Left cardiac atrium (tissue), 4 donors: Measurements from ENCODE around the gene CDH16. TPM values are rescaled to one million over a fixed set of nuclear protein-coding genes. Genes with fewer than 3 reads are reported as not detected.
"Not testable (repeated sequence)": the region's sequence is repeated elsewhere in the genome, so short reads cannot be mapped to it uniquely, and the experiment has no call there.

Experiments
- ATAC-seq, 2 donors: fragments of 200-7000 bp; cut with Tn5 transposase; one replicate each; pipeline ENCODE4 v1.9.1; 2020; ENCODE audit warnings: mild to moderate bottlenecking in 2 of 2, moderate library complexity in 2 of 2
- DNase-seq: peaks from one replicate; pipeline ENCODE4 v3.0.0-alpha.2; 2020
- intact Hi-C, 2 donors: fragments of 100-400 bp; cut with DNase I; formaldehyde crosslinking; loops; one replicate each; pipeline versions ENCODE4 v1.14.1 to v1.15.1; 2022 to 2023
- long read RNA-seq: library from polyadenylated mRNA; unstranded; transcript quantifications from one replicate; pipeline ENCODE4 v2.0.0, GENCODE V29; 2021
- total RNA-seq, 2 donors: library from RNA; stranded (reverse); fragmentation: NEBNext Ultra II Directional; extraction: Animal tissue kit (Norgen Biotek cat#: 25700); gene quantifications; one replicate each; pipeline ENCODE4 v1.2.1, GENCODE V29; 2021
- donor health status: DM: no; HTN: yes; CAD: no.
- donor health status: DM: no; HTN: yes; CAD: no; lungs with severe emphysema.
- donor health status: DM: yes; HTN: yes; CAD: no.
- donor health status: Dilated cardiomyopathy.

The CDH16 gene, protein sequence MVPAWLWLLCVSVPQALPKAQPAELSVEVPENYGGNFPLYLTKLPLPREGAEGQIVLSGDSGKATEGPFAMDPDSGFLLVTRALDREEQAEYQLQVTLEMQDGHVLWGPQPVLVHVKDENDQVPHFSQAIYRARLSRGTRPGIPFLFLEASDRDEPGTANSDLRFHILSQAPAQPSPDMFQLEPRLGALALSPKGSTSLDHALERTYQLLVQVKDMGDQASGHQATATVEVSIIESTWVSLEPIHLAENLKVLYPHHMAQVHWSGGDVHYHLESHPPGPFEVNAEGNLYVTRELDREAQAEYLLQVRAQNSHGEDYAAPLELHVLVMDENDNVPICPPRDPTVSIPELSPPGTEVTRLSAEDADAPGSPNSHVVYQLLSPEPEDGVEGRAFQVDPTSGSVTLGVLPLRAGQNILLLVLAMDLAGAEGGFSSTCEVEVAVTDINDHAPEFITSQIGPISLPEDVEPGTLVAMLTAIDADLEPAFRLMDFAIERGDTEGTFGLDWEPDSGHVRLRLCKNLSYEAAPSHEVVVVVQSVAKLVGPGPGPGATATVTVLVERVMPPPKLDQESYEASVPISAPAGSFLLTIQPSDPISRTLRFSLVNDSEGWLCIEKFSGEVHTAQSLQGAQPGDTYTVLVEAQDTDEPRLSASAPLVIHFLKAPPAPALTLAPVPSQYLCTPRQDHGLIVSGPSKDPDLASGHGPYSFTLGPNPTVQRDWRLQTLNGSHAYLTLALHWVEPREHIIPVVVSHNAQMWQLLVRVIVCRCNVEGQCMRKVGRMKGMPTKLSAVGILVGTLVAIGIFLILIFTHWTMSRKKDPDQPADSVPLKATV
- total RNA-seq, result under 1 TPM; 0.39 to 0.47 TPM
- long read RNA-seq, result 0 reads

DNA sequence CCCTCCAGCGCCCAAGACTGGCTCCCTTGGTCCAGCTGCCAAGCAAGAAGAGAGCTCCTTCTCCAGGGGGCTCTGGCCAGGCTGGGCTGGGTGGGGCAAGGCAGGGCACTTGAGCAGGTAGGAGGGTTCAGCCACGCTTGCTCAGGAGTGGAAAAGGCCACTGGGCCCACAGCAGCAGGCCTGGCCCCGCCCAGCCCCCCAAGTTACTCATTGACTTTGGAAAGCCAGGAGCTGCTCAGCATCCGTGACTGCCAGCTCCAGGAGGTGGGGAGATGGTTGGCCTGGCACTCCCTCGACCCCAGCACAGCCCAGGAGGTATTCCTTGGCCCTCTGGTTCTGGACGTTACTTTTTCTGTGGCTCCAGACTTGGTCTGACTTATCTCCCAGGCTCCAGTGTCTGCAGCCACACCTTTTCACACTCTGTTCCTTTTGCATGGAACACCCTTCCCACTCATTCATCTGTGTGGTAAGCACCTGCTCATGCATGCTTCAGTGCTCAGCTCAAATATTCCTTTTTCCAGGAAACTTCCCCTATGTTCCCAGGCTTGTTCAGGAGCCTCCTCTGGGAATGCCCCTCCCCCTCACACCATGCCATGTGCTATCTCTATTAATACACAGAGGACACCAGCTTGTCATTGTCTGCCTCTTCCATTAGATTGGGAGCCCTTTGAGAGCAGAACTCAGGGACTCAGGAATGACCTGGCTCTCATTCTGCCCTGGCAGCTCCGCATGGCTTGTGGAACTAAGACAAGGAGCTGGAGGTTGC lies at the start of gene CDH16:
Gene CDH16 (minus strand): TSS at position 83 of the 766 bp plus-strand sequence. CDS start 820 bp downstream, outside the sequence.
- intact Hi-C loops, result no loop called here
- DNase-seq (no peak), ATAC-seq (peak; percentile 28 to 52)

DNA sequence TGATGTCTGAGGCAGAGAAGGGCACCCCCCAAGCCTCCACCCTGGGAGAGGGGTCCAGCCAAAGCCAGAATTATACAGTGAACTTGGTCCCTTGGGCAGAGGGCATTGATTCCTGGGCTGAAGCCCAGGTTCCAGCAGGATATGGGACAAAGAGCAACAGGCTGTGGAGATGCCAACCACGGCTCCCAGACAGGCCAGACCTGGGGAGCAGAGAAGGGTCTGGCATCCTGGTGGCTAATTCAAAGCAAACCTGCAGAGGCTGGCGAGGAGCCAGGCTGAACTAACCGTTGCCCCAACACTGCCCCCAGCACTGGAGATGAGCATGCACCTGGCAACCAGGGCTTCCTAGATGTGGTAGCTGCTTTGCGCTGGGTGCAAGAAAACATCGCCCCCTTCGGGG lies 45.4 kb upstream of the CDH16 start:
- intact Hi-C loops, result no loop called here
- peak in 1 of 2 donors; percentile 39 for ATAC-seq
- no peak for DNase-seq

DNA sequence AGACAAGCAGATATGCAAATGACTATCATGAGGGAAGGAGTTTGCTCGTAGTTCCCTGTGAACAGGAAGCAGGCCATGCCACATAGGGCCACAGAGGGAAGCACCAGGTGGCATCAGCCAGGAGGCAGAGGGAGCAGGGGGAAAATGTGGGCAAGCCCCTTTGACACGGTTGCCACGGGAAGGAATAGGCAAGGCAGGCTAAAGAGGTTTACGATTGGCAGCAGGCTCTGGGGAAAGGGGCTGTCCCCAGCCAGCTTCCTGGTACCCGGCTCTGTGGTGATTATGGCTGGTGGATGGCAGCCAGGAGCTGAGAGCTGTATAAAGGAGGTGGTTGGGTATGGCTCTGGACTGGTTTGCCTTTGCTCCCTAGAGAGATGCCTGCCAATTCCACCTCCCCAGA lies 43.2 kb upstream of the CDH16 start:
- intact Hi-C loops, result no loop called here
- DNase-seq (no peak), ATAC-seq (no peak)

DNA sequence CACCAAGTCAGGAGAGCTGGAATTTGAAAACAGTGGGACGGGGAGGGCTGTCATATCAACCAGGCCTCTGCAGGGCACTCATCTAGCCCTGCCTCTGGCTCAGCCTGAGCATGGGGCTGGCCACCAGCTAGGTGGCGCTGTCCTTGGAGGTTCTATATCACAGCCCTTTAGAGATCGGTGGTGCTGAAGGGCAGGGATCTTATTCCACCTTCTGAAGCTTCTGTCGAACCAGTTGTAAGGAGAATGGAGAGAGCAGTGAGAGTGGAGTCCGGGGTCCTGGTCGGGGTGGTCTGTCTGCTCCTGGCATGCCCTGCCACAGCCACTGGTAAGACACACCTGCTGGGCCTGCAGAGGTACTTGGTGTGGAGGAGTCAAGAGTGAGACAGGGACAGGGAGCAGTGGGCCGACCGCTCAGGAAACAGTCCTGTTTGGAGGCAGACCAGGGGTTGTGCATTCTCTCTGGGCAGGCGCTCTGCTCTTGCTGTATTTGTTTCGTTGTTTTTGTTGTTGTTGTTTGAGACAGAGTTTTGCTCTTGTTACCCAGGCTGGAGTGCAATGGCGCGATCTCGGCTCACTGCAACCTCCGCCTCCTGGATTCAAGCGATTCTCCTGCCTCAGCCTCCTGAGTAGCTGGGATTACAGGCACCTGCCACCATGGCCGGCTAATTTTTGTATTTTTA lies 42.5 kb upstream of the CDH16 start, which contains the start of gene CES3:
Gene CES3 (plus strand): TSS at position 202 of the 680 bp plus-strand sequence. CDS start 42 bp downstream, at position 244.
- intact Hi-C loops, result no loop called here
- DNase-seq (peak; percentile 60), ATAC-seq (peak; percentile 41 to 73)

DNA sequence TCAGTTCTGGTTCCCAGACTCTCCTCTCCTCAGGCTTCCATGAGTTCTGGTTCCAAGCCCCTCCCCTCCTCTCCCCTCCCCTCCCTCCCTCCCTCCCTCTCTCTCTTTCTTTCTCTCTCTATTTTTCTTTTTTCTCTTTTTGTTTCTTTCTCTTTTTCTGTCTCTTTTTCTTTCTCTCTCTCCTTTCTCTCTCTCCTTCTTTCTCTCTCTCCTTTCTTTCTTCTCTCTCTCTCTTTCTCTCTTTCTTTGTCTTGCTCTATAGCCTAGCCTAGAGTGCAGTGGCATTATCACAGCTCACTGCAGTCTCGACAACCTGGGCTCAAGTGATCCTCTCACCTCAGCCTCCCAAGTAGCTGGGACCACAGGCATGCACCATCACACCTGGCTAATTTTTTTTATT lies 41.6 kb upstream of the CDH16 start:
- ATAC-seq, result no peak
- intact Hi-C loops, result no loop called here
- no peak for DNase-seq

DNA sequence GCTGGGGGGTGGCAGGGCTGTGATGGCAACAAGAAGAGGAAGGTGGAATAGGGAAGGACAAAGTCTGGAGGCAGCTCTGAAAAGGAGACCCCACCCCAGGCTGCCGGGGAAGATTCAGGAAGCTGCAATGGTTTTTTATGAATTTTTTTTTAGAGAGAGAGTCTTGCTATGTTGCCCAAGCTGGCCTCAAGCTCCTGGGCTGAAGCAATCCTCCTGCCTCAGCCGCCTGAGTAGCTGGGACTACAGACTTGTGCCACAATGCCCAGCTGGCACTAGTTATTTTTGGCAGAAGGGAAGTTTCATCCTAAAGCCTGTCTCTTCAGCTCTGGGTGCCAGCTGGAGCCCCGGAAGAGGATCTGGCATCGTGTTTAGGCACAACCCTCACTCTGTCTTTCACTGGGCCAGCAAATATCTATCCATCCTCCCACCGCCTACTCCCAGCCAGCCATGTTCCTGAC lies 41.0 kb upstream of the CDH16 start:
- intact Hi-C loops, result loop anchor here in 1 of 2 donors (5.0 kb wide), 1 partner anchor 198 kb away; the partner anchor contains the start of genes FBXL8 and TRADD
- peak; percentile 48 to 62 for ATAC-seq
- peak; percentile 39 for DNase-seq

DNA sequence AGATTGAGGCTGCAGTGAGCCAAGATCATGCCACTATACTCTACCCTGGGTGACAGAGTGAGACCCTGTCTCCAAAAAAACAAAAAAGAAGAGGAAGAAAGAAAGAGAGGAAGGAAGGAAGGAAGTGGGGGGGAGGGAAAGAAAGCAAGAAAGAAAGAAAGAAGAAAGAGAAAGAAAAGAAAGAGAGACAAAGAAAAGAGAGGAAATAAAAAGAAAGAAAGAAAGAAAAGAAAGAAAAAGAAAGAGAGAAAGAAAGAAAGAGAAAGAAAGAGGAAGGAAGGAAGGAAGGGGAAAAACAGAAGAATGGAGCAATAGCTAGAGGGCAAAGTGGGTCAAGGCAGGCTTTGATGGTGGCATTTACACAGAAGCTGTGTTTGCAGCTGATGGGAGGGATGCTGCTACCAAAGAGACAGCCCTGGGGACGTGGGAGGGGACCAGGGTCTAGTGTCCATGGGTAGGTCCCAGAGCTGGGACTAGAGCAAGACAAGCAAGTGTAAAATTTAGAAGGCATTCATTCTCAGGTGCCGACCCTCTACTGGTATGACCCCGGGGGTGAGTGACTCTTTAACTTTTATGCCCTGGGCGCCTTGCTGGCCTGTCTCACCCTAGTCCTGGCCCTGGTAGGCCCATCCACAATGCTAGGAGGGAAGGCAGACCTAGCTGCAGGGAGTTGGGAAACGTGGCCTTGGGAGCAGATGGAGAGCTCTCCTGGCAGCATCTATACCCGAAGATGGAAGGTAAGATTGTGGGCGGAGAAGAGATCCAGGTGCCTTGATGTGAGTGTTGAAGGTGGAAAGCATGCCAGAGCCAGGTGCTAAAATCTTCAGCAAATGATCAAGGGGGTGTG lies 40.4 kb upstream of the CDH16 start:
- DNase-seq, result no peak
- ATAC-seq, result no peak
- intact Hi-C loops, result loop anchor here in 1 of 2 donors (5.0 kb wide), 1 partner anchor 198 kb away; the partner anchor contains the start of genes FBXL8 and TRADD

DNA sequence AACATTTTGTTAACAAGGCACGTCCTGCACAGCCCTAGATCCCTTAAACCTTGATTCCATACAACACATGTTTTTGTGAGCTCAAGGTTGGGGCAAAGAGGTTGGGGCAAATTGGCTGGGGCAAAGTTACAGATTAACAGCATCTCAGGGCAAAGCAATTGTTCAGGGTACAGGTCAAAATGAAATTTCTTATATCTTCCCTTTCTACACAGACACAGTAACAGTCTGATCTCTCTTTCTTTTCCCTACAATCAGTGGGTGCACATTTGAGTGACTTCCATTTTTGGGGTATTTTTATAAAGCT lies 37.4 kb upstream of the CDH16 start:
- intact Hi-C loops, result loop anchor here in 1 of 2 donors (5.0 kb wide), 1 partner anchor 201 kb away; the partner anchor contains the start of genes FBXL8 and TRADD

DNA sequence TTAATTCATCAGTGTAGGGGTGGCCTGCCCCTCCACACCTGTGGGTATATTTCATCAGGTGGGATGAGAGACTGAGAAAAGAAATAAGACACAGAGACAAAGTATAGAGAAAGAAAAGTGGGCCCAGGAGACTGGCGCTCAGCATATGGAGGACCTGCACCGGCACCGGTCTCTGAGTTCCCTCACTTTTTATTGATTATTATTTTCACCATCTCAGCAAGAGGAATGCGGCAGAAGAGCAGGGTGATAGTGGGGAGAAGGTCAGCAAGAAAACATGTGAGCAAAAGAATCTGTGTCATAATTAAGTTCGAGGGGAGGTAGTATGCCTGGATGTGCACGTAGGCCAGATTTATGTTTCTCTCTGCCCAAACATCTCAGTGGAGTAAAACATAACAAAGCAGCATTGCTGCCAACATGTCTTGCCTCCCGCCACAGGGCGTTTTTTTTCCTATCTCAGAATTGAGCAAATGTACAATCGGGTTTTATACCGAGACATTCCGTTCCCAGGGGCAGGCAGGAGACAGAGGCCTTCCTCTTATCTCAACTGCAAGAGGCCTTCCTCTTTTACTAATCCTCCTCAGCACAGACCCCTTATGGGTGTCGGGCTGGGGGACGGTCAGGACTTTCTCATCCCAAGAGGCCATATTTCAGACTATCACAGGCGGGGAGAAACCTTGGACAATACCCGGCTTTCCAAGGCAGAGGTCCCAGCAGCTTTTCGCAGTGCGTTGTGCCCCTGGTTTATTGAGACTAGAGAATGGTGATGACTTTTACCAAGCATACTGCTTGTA lies 36.9 kb upstream of the CDH16 start:
- intact Hi-C loops, result loop anchor here in 1 of 2 donors (5.0 kb wide), 1 partner anchor 202 kb away; the partner anchor contains the start of genes FBXL8 and TRADD
- not testable (repeated sequence) for ATAC-seq, DNase-seq

More for the DNA sequence above, 37.4 kb upstream of the CDH16 start:
- not testable (repeated sequence) for DNase-seq, ATAC-seq

DNA sequence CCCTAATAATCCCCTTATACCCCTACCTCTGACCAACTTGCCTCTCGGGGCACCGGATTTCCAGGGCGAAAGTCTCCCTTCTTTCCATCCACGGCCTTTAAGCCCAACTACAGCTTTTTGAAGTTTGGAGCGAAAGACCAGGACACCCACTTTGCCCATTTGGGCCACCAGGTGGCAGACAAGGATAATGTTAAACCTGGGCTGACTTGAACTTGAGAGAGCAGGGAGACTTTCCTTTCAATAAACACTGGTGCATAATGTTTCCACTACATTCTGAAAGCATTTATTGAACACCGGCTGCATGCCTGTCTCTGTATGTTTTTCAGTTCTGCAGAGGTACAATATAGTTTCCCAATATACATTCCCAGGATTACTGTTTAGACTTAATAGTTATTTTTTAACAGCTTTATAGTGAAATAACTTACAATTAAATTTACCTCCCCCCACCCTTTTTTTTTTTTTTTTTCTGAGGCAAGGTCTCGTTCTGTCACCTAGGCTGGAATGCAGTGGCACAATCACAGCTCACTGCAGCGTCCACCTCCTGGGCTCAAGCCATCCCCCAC lies 35.5 kb upstream of the CDH16 start:
- ATAC-seq (peak; percentile 77 to 84), DNase-seq (peak; percentile 71)
- intact Hi-C loops, result no loop called here

DNA sequence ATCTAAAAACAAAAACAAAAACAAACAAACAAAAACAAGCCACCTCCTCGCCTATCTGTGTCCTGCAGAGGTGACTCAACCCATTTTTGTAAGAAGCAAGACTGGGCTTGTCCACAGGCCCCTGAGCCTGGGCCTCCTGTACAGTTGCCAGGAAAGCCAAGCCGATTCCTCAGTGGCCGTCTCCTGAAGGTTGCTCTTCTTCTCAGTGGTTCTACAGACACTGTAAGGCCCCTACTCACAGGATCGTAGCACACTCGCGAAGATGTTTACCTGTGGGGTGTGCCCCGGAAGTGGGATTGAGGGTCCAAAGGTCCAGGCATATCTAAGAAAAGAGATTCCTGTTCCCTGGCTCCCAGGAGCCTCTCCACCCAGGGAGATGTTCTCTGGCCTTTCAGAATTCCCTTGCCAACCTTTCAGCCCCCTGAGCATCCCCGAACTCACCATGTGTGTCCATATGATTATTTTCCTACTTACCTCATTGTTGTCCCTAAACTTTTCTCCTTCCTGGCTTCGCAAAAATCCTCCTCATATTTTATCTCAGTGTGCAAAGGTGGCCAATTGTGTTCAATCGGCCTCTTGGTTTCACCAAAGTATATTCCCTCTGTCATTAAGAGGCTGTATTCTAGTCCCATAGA lies 34.9 kb upstream of the CDH16 start:
- intact Hi-C loops, result no loop called here
- ATAC-seq (no peak), DNase-seq (no peak)

DNA sequence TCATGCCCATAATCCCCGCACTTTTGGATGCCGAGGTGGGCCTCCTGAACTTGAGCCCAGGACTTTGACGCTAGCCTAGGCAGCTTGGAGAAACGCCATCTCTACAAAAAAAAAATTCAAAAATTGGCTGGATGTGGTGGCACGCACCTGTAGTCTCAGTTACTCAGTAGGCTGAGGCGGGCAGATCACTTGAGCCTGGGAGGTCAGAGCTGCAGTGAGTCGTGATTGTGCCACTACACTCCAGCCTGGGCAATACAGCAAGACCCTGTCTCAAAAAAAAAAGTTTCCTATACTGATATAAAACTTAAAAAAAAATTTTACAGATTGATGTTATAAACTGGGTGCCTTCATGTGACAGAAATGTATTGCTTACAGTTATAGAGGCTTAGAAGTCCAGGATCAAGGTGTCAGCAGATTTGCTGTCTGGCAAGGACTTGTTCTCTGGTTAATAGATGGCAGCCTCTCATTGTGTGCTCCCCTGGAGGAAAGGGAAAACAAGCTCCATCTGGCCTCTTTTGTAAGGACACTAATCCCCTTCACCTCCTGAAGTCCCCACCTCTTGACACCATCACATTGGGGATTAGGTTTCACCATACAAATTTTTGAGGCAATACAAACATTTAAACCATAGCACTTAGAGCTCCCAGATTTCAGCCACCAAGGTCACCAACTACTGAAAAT lies 33.9 kb upstream of the CDH16 start:
- intact Hi-C loops, result no loop called here
- no peak for ATAC-seq
- no peak for DNase-seq

DNA sequence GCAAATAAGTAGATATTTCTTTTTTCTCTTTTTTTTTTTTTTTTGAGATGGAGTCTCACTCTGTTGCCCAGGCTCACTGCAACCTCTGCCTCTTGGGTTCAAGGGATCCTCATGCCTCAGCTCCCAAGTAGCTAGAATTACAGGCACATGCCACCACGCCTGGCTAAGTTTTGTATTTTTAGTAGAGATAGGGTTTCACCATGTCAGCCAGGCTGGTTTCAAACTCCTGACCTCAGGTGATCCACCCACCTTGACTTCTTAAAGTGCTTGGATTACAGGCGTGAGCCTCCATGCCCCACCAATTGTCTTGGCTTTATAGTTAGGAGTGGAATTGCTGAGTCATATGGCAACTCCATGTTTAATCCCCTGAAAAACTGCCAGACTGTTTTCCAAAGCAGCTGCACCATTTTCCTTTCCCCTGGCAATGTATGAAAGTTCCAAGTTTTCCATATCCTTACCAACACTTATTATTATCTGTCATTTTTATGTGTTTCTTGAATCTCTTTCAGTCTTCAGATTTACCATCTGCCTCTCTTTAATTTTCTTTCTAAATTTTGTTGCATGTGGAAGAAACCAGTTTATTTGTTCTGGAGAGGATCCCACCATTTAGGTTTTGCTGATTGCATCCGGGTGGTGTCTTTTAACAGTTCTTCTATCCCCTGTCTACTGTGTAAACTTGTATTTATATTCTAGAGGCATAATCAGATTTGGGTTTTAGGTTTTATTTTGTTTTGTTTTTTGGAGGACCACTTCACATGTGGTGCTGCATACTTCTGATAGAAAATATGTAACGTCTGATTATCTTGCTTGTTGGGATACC lies 32.5 kb upstream of the CDH16 start:
- intact Hi-C loops, result no loop called here
- DNase-seq (no peak), ATAC-seq (no peak)

DNA sequence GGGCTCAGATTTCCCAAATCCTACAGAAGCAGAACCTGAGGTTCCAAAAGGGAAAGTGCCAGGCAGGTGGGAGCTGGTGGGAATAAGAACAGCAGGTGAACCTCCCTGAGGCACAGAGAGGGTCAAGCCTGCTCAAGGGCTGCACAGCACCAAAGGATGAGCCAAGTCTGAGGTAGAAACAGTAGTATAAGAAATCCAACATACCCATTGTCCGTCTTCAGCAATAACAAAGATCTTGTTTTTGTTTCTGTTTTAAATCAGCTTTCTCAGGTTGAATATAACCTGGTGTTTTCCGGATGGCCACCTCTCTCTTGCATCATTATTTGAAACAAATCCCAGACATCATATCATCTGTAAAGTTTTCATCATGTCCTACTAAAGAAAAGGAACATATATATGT lies 31.8 kb upstream of the CDH16 start:
- intact Hi-C loops, result no loop called here
- no peak for ATAC-seq
- no peak for DNase-seq
